SU-DHL-6 (cell line): ENCODE measurements around the gene RPH3AL.

ENCODE experiments used
- EZH2phosphoT487 ChIP-seq: fragments of 200-600 bp; sonication (generic), shearing (Covaris generic); conservative IDR thresholded peaks from 2 replicates; pipeline ENCODE4 v1.6.1; 2018; ENCODE audit warnings: mild to moderate bottlenecking, antibody characterized with exemption, low read length, moderate library complexity, mixed read lengths
- TF ChIP-seq, protein P1 (sequence below): fragments of 200-600 bp; sonication (generic); IDR thresholded peaks from one replicate; pipeline ENCODE4 v1.5.1; 2017; ENCODE audit warnings: antibody characterized with exemption, mild to moderate bottlenecking, low read length, moderate library complexity; ENCODE audit not compliant: insufficient read depth, poor library complexity, severe bottlenecking

DNA sequence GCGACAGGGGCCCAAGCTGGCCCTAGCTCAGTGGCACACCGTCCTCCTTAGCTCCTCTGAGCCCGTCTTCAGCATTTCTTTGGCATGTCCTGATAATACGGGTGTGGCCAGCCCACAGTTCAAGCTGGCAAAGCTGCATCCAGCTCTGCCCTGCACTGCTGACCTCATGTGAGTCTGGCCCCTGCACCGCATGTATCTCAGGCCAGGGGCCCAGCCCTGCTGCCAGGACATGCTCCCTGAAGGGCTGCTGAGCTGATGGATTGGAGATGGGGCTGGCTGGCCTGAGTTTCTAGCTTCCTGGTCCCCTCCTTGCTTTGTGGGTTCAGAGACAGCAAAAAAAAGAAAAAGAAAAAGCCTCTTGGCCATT lies 173.6 kb downstream of the RPH3AL start:
- TF ChIP-seq EZH2phosphoT487 = no peak
- TF ChIP-seq, protein P1, sequence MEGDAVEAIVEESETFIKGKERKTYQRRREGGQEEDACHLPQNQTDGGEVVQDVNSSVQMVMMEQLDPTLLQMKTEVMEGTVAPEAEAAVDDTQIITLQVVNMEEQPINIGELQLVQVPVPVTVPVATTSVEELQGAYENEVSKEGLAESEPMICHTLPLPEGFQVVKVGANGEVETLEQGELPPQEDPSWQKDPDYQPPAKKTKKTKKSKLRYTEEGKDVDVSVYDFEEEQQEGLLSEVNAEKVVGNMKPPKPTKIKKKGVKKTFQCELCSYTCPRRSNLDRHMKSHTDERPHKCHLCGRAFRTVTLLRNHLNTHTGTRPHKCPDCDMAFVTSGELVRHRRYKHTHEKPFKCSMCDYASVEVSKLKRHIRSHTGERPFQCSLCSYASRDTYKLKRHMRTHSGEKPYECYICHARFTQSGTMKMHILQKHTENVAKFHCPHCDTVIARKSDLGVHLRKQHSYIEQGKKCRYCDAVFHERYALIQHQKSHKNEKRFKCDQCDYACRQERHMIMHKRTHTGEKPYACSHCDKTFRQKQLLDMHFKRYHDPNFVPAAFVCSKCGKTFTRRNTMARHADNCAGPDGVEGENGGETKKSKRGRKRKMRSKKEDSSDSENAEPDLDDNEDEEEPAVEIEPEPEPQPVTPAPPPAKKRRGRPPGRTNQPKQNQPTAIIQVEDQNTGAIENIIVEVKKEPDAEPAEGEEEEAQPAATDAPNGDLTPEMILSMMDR = no peak
